ENCODE results near the gene ZNF487. TPM values are rescaled to one million over a fixed set of nuclear protein-coding genes. Genes with fewer than 3 reads are reported as not detected.
A peak's percentile ranks its signal among the peaks of the same experiment; 100 is the strongest.

ZNF487 gene
- total and polyA plus RNA-seq, 10 of the 15 experiments (the other 5 are each of a cell fraction or from before 2014, with no cell fraction given): 0.74 to 2.1 (median 1.1) TPM

DNA sequence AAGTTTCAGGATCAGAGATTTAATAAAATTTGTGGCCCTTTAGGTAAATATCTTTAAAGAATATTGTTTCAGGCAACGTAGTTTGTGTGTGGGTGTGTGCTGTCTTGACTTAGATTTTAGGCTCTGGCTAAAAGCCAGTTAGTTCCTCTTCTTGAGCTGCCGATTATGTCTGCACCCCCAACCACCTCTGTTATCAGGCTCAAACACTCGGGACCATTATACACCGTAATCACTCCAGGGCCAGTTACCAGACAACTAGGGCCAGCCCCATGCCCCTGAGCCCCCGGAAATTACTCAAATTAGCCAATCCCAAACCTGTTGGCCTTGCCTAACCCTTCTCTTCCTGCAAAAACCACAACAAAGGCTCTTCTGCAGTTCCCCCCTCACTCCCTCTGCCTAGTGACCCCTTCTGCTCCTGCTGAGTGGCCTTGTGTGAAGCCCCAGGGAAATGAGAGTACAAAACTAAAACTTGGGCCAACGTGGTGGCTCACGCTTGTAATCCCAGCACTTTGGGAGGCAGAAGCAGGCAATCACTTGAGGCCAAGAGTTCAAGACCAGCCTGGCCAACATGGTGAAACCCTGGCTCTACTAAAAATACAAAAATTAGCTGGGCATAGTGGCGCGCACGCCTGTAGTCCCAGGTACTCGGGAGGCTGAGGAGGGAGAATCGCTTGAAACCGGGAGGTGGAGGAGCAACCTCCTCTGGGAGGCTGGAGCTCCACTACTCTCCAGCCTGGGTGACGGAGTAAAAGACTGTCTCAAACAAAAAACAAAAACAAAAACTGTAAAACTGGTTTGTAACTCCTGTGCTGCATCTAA is 18.8 kb upstream of the ZNF487 start (continued):
- TF ChIP-seq ETV6 (conservative IDR thresholded peaks at IDR 0.05 in 1 of 2, IDR thresholded peaks at IDR 0.05 in 1 of 2; ENCODE audit: borderline replicate concordance in 1 of 2, low read depth in 1 of 2) (peak in 1 of 2 experiments; percentile 48; a peak in 1 of 4 replicates), RAD21 (IDR thresholded peaks at IDR 0.05; ENCODE audit: insufficient read depth, low read depth, low read length) (no peak), SMARCA5 (IDR thresholded peaks at IDR 0.05) (peak; percentile 66; the same call in 1 of the 2 replicates), RCOR1 (conservative IDR thresholded peaks at IDR 0.05; ENCODE audit: low read depth, low read length) (no peak), SRF (IDR thresholded peaks at IDR 0.05; ENCODE audit: low read depth in 2 of 2, low read length in 2 of 2) (0 out of 4 replicates have a peak, but pooled peaks of 1 of the 2 experiments have one; percentile 5), NR2F1 (conservative IDR thresholded peaks at IDR 0.05) (peak; percentile 94), GATAD2B (conservative IDR thresholded peaks at IDR 0.05; ENCODE audit: low read depth) (peak; percentile 52), EP300 (IDR thresholded peaks at IDR 0.05; ENCODE audit: borderline replicate concordance in 1 of 2, control insufficient read depth in 1 of 2, low read depth in 2 of 2, low read length in 2 of 2) (no peak), ZNF207 (IDR thresholded peaks at IDR 0.05; ENCODE audit: borderline replicate concordance) (no peak), NR2C2 (IDR thresholded peaks at IDR 0.05; ENCODE audit: borderline replicate concordance, control insufficient read depth, insufficient read length, low read depth) (no peak), CBX5 (IDR thresholded peaks at IDR 0.05; ENCODE audit: low read depth) (0 out of 2 replicates have a peak, but pooled peaks have one; percentile 55), EED (IDR thresholded peaks at IDR 0.05; ENCODE audit: low read depth) (peak; percentile 81; the same call in 1 of the 2 replicates)
- TF ChIP-seq, protein P1, sequence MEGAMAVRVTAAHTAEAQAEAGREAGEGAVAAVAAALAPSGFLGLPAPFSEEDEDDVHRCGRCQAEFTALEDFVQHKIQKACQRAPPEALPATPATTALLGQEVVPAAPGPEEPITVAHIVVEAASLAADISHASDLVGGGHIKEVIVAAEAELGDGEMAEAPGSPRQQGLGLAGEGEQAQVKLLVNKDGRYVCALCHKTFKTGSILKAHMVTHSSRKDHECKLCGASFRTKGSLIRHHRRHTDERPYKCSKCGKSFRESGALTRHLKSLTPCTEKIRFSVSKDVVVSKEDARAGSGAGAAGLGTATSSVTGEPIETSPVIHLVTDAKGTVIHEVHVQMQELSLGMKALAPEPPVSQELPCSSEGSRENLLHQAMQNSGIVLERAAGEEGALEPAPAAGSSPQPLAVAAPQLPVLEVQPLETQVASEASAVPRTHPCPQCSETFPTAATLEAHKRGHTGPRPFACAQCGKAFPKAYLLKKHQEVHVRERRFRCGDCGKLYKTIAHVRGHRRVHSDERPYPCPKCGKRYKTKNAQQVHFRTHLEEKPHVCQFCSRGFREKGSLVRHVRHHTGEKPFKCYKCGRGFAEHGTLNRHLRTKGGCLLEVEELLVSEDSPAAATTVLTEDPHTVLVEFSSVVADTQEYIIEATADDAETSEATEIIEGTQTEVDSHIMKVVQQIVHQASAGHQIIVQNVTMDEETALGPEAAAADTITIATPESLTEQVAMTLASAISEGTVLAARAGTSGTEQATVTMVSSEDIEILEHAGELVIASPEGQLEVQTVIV (IDR thresholded peaks at IDR 0.05; ENCODE audit: borderline replicate concordance, partially characterized antibody): no peak
- TF ChIP-seq, protein P2, sequence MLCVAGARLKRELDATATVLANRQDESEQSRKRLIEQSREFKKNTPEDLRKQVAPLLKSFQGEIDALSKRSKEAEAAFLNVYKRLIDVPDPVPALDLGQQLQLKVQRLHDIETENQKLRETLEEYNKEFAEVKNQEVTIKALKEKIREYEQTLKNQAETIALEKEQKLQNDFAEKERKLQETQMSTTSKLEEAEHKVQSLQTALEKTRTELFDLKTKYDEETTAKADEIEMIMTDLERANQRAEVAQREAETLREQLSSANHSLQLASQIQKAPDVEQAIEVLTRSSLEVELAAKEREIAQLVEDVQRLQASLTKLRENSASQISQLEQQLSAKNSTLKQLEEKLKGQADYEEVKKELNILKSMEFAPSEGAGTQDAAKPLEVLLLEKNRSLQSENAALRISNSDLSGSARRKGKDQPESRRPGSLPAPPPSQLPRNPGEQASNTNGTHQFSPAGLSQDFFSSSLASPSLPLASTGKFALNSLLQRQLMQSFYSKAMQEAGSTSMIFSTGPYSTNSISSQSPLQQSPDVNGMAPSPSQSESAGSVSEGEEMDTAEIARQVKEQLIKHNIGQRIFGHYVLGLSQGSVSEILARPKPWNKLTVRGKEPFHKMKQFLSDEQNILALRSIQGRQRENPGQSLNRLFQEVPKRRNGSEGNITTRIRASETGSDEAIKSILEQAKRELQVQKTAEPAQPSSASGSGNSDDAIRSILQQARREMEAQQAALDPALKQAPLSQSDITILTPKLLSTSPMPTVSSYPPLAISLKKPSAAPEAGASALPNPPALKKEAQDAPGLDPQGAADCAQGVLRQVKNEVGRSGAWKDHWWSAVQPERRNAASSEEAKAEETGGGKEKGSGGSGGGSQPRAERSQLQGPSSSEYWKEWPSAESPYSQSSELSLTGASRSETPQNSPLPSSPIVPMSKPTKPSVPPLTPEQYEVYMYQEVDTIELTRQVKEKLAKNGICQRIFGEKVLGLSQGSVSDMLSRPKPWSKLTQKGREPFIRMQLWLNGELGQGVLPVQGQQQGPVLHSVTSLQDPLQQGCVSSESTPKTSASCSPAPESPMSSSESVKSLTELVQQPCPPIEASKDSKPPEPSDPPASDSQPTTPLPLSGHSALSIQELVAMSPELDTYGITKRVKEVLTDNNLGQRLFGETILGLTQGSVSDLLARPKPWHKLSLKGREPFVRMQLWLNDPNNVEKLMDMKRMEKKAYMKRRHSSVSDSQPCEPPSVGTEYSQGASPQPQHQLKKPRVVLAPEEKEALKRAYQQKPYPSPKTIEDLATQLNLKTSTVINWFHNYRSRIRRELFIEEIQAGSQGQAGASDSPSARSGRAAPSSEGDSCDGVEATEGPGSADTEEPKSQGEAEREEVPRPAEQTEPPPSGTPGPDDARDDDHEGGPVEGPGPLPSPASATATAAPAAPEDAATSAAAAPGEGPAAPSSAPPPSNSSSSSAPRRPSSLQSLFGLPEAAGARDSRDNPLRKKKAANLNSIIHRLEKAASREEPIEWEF (IDR thresholded peaks at IDR 0.05; ENCODE audit: insufficient replicate concordance, low read depth, low read length): no peak
- TF ChIP-seq, protein P3, sequence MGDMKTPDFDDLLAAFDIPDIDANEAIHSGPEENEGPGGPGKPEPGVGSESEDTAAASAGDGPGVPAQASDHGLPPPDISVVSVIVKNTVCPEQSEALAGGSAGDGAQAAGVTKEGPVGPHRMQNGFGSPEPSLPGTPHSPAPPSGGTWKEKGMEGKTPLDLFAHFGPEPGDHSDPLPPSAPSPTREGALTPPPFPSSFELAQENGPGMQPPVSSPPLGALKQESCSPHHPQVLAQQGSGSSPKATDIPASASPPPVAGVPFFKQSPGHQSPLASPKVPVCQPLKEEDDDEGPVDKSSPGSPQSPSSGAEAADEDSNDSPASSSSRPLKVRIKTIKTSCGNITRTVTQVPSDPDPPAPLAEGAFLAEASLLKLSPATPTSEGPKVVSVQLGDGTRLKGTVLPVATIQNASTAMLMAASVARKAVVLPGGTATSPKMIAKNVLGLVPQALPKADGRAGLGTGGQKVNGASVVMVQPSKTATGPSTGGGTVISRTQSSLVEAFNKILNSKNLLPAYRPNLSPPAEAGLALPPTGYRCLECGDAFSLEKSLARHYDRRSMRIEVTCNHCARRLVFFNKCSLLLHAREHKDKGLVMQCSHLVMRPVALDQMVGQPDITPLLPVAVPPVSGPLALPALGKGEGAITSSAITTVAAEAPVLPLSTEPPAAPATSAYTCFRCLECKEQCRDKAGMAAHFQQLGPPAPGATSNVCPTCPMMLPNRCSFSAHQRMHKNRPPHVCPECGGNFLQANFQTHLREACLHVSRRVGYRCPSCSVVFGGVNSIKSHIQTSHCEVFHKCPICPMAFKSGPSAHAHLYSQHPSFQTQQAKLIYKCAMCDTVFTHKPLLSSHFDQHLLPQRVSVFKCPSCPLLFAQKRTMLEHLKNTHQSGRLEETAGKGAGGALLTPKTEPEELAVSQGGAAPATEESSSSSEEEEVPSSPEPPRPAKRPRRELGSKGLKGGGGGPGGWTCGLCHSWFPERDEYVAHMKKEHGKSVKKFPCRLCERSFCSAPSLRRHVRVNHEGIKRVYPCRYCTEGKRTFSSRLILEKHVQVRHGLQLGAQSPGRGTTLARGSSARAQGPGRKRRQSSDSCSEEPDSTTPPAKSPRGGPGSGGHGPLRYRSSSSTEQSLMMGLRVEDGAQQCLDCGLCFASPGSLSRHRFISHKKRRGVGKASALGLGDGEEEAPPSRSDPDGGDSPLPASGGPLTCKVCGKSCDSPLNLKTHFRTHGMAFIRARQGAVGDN (IDR thresholded peaks at IDR 0.05): 0 out of 2 replicates have a peak, but pooled peaks have one; percentile 32

All from GM12878 (cell line).